HFFc6 (cell line): ENCODE data around the gene MB. TPM values are rescaled to one million over a fixed set of nuclear protein-coding genes. Genes with fewer than 3 reads are reported as not detected.

ENCODE experiments used
- DNase-seq: peaks from one replicate; pipeline ENCODE4 v3.0.0-alpha.2; 2018
- H3K27ac Mint-ChIP-seq: 2 replicates; pipeline ENCODE4 v1.8.0; 2020; ENCODE audit warnings: mild to moderate bottlenecking, mixed read lengths
- H3K27me3 Mint-ChIP-seq: 2 replicates; pipeline ENCODE4 v1.8.0; 2021; ENCODE audit warnings: mild to moderate bottlenecking, moderate library complexity, mixed read lengths; ENCODE audit not compliant: insufficient read depth
- H3K36me3 Mint-ChIP-seq: 2 replicates; pipeline ENCODE4 v1.8.0; 2021; ENCODE audit warnings: low read depth, mixed read lengths
- H3K4me1 Mint-ChIP-seq: 2 replicates; pipeline ENCODE4 v1.8.0; 2020; ENCODE audit warnings: low read depth, mixed read lengths
- H3K4me3 Mint-ChIP-seq: 2 replicates; pipeline ENCODE4 v1.8.0; 2020; ENCODE audit warnings: mild to moderate bottlenecking, moderate library complexity, mixed read lengths
- H3K9me3 Mint-ChIP-seq: 2 replicates; pipeline ENCODE4 v1.8.0; 2020; ENCODE audit warnings: mild to moderate bottlenecking, mixed read lengths
- total RNA-seq, 6 experiments: library from RNA; stranded (reverse); fragmentation: NEBNext Ultra II Directional; extraction: Animal tissue kit (Norgen Biotek cat#: 25700); gene quantifications; 2 replicates in 1 of 6; 3 replicates in 5 of 6; pipeline ENCODE4 v1.2.3, GENCODE V29; 2021
- TF ChIP-seq, protein P1 (sequence below): fragments of 200-600 bp; sonication (generic); IDR thresholded peaks from 2 replicates; pipeline ENCODE4 v1.5.0; 2021; ENCODE audit warnings: antibody characterized with exemption, mild to moderate bottlenecking

MB gene
- total RNA-seq, 6 experiments from 2014 or later = not detected

DNA sequence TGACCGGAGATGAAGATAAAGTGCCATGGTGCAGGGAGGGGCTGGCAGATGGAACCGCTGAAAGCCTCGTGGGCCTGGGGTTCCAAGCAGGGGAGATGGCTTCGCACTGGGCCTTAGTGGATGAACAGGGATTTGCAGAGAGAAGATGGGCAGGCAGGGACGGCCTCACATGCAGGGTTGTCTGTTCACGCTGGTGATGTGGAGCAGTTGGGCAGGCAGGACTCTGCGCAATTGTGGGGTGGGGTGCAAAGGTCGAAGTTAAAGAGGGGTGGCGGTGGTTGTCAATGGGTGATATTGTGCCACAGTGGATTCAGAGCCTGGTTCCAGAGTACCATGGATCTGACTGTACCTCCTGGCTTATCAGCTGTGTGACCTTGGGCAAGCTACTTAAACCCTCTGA lies 7.9 kb downstream of the MB start:
- DNase-seq = no peak
- H3K4me3 Mint-ChIP-seq = no peak overlapping the region
- no peak overlapping the region for H3K27ac Mint-ChIP-seq
- H3K4me1 Mint-ChIP-seq = peaks cover 11% of the 10 kb centered on the region; the same call in 1 of the 2 replicates
- H3K36me3 Mint-ChIP-seq = no peaks in the 10 kb centered on the region
- TF ChIP-seq, protein P1, sequence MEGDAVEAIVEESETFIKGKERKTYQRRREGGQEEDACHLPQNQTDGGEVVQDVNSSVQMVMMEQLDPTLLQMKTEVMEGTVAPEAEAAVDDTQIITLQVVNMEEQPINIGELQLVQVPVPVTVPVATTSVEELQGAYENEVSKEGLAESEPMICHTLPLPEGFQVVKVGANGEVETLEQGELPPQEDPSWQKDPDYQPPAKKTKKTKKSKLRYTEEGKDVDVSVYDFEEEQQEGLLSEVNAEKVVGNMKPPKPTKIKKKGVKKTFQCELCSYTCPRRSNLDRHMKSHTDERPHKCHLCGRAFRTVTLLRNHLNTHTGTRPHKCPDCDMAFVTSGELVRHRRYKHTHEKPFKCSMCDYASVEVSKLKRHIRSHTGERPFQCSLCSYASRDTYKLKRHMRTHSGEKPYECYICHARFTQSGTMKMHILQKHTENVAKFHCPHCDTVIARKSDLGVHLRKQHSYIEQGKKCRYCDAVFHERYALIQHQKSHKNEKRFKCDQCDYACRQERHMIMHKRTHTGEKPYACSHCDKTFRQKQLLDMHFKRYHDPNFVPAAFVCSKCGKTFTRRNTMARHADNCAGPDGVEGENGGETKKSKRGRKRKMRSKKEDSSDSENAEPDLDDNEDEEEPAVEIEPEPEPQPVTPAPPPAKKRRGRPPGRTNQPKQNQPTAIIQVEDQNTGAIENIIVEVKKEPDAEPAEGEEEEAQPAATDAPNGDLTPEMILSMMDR = no peak
- peaks cover 36% of the 10 kb centered on the region for H3K27me3 Mint-ChIP-seq
- H3K9me3 Mint-ChIP-seq = no peaks in the 10 kb centered on the region

DNA sequence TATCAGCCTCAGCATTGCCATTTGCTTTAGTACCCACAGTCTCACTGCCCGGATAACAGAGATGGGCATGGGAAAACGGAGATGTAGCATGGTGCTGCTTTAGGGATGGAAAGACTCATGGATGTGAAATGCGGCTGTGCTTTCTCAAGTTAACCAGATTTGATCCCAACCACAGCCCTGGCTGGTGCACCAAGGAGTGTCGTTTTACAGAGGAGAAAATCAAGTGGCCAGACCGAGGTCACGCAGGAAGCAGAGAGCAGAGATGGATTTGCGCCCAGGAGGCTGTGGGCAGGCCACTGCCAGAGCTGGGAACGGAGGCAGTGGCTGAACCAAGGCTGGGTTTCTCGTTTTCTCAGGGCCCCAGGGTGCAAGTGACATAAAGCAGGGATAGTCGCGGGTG lies 9.0 kb downstream of the MB start:
- Mint-ChIP-seq H3K27ac (no peak overlapping the region), H3K36me3 (no peaks in the 10 kb centered on the region), H3K4me3 (no peak overlapping the region), H3K9me3 (no peaks in the 10 kb centered on the region), H3K4me1 (peaks cover 12% of the 10 kb centered on the region; the same call in 1 of the 2 replicates), H3K27me3 (peaks cover 36% of the 10 kb centered on the region)
- TF ChIP-seq, protein P1 = no peak
- no peak for DNase-seq

DNA sequence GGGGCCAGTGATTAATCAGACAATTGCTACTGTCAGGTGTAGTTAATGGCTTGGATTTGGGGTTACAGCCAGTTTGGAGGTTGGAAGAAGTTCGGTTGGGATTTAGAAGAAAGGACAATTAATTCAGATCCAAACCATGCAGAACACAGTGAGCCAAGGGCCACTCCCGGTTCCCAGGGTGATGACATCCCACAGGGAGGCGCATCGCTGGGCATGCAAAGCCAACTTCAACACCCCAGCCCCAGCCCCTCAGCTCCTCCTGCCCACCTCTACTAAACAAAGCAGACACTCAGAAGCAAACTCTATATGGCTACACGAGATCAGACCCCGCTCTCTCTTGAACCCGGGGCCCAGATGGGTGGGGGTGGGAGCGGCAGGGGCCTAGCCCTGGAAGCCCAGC lies 10.2 kb downstream of the MB start:
- H3K4me1 Mint-ChIP-seq = peaks cover 12% of the 10 kb centered on the region; the same call in 1 of the 2 replicates
- H3K9me3 Mint-ChIP-seq = no peaks in the 10 kb centered on the region

DNA sequence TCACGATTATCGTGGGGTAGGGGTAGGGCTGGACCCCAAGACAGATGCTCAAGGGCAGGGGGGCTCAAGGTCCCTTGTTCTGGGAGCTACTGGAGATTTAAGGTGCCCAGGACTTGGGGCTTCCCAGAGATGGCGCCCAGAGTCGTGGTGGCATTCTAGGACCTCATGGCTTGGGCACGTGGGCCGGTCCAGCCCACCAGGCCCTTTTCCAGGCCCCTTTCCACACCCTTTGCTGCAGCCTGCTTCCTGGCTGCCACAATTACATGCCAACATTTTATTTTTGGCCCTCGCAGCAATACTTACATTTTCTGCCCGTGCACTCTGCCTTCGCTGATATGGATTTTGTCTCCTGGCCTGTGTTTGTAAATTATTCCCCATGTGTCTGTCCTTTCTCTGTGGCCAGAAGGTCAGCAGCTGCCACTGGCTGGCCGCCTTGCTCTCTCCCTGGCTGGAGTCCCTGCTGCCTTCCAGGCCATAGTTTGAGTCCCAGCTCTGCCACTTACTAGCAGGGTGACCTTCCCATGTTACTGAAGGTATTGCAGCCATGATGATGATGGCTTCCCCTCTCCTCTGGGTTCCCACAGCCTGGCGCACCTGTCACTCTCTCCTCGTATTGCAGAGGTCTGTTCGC lies 11.2 kb downstream of the MB start:
- H3K27me3 Mint-ChIP-seq = peaks cover 37% of the 10 kb centered on the region
- H3K36me3 Mint-ChIP-seq = no peaks in the 10 kb centered on the region
- H3K4me3 Mint-ChIP-seq = no peak overlapping the region
- no peaks in the 10 kb centered on the region for H3K9me3 Mint-ChIP-seq
- no peak for DNase-seq
- peaks cover 12% of the 10 kb centered on the region; the same call in 1 of the 2 replicates for H3K4me1 Mint-ChIP-seq
- TF ChIP-seq, protein P1 = no peak
- no peak overlapping the region for H3K27ac Mint-ChIP-seq

More for the DNA sequence above, 10.2 kb downstream of the MB start:
- H3K27me3 Mint-ChIP-seq = peaks cover 39% of the 10 kb centered on the region
- no peak overlapping the region for H3K4me3 Mint-ChIP-seq
- no peak for DNase-seq
- H3K36me3 Mint-ChIP-seq = no peaks in the 10 kb centered on the region
- H3K27ac Mint-ChIP-seq = no peak overlapping the region
- TF ChIP-seq, protein P1 = no peak

DNA sequence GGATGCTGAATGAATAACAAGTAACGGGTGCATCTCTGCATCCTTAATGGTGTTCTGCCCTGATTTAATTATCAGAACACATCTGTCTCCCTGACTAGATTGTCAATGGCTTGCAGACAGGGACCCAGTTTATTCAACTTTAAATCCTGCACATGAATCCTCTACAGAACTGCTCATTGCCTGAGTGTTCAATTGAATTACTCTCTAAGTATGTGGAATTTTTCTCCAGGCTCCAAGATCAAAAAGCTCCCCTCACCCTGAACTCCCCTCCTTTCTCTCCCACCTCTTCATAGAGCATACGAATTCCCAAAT lies 11.8 kb downstream of the MB start:
- Mint-ChIP-seq H3K36me3 (no peaks in the 10 kb centered on the region), H3K4me3 (no peak overlapping the region), H3K27ac (no peak overlapping the region), H3K27me3 (peaks cover 35% of the 10 kb centered on the region), H3K9me3 (no peaks in the 10 kb centered on the region), H3K4me1 (peaks cover 12% of the 10 kb centered on the region; the same call in 1 of the 2 replicates)
- TF ChIP-seq, protein P1 = no peak
- no peak for DNase-seq
